PC-9 (cell line): ENCODE measurements around the gene OR2T29.

Source experiments
- EZH2 ChIP-seq: fragments of 200-600 bp; sonication (generic); IDR thresholded peaks from 2 replicates; pipeline ENCODE4 v1.8.0; 2017; ENCODE audit warnings: antibody characterized with exemption, low read depth
- TF ChIP-seq, protein P1 (sequence below): fragments of 200-600 bp; sonication (generic); conservative IDR thresholded peaks from 2 replicates; pipeline ENCODE4 v1.6.1; 2017; ENCODE audit warnings: mixed run types, antibody characterized with exemption, mild to moderate bottlenecking, moderate library complexity

DNA sequence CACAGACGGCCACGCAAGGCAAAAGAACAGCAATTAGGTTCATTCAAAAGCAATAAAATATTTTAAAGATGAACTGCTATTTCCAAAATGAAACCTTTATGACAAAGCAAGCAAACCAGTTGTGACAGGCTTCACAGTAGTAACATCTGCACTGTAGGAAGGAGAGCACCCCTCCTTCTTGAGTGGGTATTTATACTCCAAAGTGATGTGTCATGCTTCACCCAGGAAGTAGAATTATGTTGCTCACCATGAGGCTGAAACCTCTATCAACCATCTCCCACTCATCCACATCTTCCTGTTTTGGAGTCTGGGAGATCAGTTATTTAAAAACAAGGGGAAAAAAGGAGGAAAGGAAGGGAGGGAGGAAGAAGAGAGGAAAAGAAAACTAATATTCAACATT is 34.0 kb upstream of the OR2T29 start:
- TF ChIP-seq, protein P1, sequence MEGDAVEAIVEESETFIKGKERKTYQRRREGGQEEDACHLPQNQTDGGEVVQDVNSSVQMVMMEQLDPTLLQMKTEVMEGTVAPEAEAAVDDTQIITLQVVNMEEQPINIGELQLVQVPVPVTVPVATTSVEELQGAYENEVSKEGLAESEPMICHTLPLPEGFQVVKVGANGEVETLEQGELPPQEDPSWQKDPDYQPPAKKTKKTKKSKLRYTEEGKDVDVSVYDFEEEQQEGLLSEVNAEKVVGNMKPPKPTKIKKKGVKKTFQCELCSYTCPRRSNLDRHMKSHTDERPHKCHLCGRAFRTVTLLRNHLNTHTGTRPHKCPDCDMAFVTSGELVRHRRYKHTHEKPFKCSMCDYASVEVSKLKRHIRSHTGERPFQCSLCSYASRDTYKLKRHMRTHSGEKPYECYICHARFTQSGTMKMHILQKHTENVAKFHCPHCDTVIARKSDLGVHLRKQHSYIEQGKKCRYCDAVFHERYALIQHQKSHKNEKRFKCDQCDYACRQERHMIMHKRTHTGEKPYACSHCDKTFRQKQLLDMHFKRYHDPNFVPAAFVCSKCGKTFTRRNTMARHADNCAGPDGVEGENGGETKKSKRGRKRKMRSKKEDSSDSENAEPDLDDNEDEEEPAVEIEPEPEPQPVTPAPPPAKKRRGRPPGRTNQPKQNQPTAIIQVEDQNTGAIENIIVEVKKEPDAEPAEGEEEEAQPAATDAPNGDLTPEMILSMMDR = no peak
- no peak for TF ChIP-seq EZH2
